Sigmoid colon (tissue), 7 donors: ENCODE measurements around the gene MINDY4B. TPM values are rescaled to one million over a fixed set of nuclear protein-coding genes. Genes with fewer than 3 reads are reported as not detected.

ENCODE experiments used
- polyA plus RNA-seq, 3 donors: library from polyadenylated mRNA; stranded (reverse); fragments of 200-250 nt; gene quantifications; one replicate each; pipeline ENCODE4 v1.2.3, GENCODE V29; 2013
- total RNA-seq, 4 donors: library from RNA; depleted of rRNA; stranded (reverse); fragments of >200 nt; gene quantifications; one replicate each; pipeline ENCODE4 v1.1.0, GENCODE V29; 2016
- donor health status: healthy with polysubstance abuse.
- donor health status: Bipolar disorder and iron deficiency.
- donor health status: healthy.

The MINDY4B gene
- total and polyA plus RNA-seq, 7 donors: not detected

Other genes starting within 250 kb of the MINDY4B start
- gene ERICH6, start 201.5 kb downstream of the MINDY4B start, total RNA-seq: not detected
- not detected for gene ERICH6, start 201.5 kb downstream of the MINDY4B start, polyA plus RNA-seq
- gene SIAH2, start 142.3 kb downstream of the MINDY4B start, total RNA-seq: 10 to 100 TPM; 21.2 to 35.0 (median 24.5) TPM
- gene SIAH2, start 142.3 kb downstream of the MINDY4B start, polyA plus RNA-seq: 10 to 100 TPM; 12.0 to 19.1 (median 15.0) TPM
- not detected for gene CLRN1, start 67.3 kb upstream of the MINDY4B start, total RNA-seq
- not detected for gene CLRN1, start 67.3 kb upstream of the MINDY4B start, polyA plus RNA-seq
- gene MED12L, start 180.2 kb upstream of the MINDY4B start, total RNA-seq: under 1 TPM; 0.16 to 0.71 (median 0.48) TPM
- gene MED12L, start 180.2 kb upstream of the MINDY4B start, polyA plus RNA-seq: under 1 TPM in 1 of 3 donors, not detected in 2; 0.19 TPM